B cell (primary cell): ENCODE data around the gene STAG2. TPM values are rescaled to one million over a fixed set of nuclear protein-coding genes. Genes with fewer than 3 reads are reported as not detected.

Source experiments
- ATAC-seq: fragments of 200-7000 bp; cut with Tn5 transposase; one replicate; pipeline ENCODE4 v1.10.0; 2021; ENCODE audit warnings: low read depth, mild to moderate bottlenecking, moderate number of reproducible peaks, moderate library complexity
- CTCF ChIA-PET: fragments of 350-600 bp; sonication (Branson Sonifier 250); formaldehyde crosslinking; loops from one replicate; lab custom pipeline; 2021; ENCODE audit warnings: antibody characterized with exemption, inconsistent platforms; lab: Charles Lee
- POLR2A ChIA-PET: fragments of 350-600 bp; sonication (Branson Sonifier 250); formaldehyde crosslinking; loops from one replicate; lab custom pipeline; 2021; ENCODE audit warnings: antibody characterized with exemption; lab: Charles Lee
- DNase-seq: peaks from one replicate; pipeline ENCODE4 v3.0.0; 2013
- H2AFZ ChIP-seq: 2 replicates; pipeline ENCODE4 v1.6.1; 2012; ENCODE audit warnings: mild to moderate bottlenecking, low read depth, low read length; ENCODE audit not compliant: insufficient read depth, poor library complexity, severe bottlenecking
- H3K27ac ChIP-seq, 2 donors: 1 replicate in 1 of 2; 2 replicates in 1 of 2; pipeline ENCODE4 v1.5.1; 2012 to 2013; ENCODE audit warnings: low read length in 2 of 2, mild to moderate bottlenecking in 2 of 2, moderate library complexity in 1 of 2
- H3K27me3 ChIP-seq, 4 experiments: fragments of 200-600 bp in 1 of 4; sonication (generic) in 1 of 4; replicated peaks in 1 of 4; 1 replicate in 2 of 4; 2 replicates in 2 of 4; pipeline versions ENCODE4 v1.6.1 to v1.7.0; 2013 to 2016; ENCODE audit warnings: low read length in 3 of 4, mild to moderate bottlenecking in 2 of 4, mixed read lengths in 1 of 4, moderate library complexity in 1 of 4; ENCODE audit not compliant: insufficient read depth in 4 of 4, control insufficient read depth in 3 of 4; ENCODE audit errors: control extremely low read depth in 1 of 4
- H3K36me3 ChIP-seq, 2 experiments: replicated peaks in 1 of 2; 1 replicate in 1 of 2; 2 replicates in 1 of 2; pipeline versions ENCODE4 v1.6.1 to v1.7.1; 2013; ENCODE audit warnings: low read length in 1 of 2; ENCODE audit not compliant: insufficient read depth in 2 of 2, control insufficient read depth in 1 of 2; ENCODE audit errors: control extremely low read depth in 1 of 2, extremely low read depth in 1 of 2
- H3K4me1 ChIP-seq, 2 donors: fragments of 200-600 bp in 1 of 2; sonication (generic) in 1 of 2; 1 replicate in 1 of 2; 2 replicates in 1 of 2; pipeline versions ENCODE4 v1.5.1 to v1.6.1; 2013 to 2017; ENCODE audit warnings: low read length in 2 of 2; ENCODE audit not compliant: control insufficient read depth in 2 of 2, insufficient read depth in 2 of 2
- H3K4me2 ChIP-seq: replicated peaks from 2 replicates; pipeline ENCODE3; 2012; ENCODE audit warnings: mild to moderate bottlenecking, low read depth, low read length; ENCODE audit not compliant: poor library complexity, severe bottlenecking
- H3K4me3 ChIP-seq, 5 experiments: fragments of 200-600 bp in 1 of 5; sonication (generic) in 1 of 5; 1 replicate in 3 of 5; 2 replicates in 2 of 5; pipeline versions ENCODE4 v1.5.1 to v1.7.0; 2011 to 2016; ENCODE audit warnings: low read length in 4 of 5, mild to moderate bottlenecking in 4 of 5, low read depth in 2 of 5, control low read depth in 1 of 5, moderate library complexity in 1 of 5; ENCODE audit not compliant: insufficient read depth in 1 of 5; ENCODE audit errors: control extremely low read depth in 1 of 5, extremely low read depth in 1 of 5
- H3K79me2 ChIP-seq: fragments of 200-600 bp; sonication (generic); one replicate; pipeline ENCODE4 v1.6.0; 2016; ENCODE audit warnings: low read length; ENCODE audit not compliant: control insufficient read depth, insufficient read depth
- H3K9ac ChIP-seq: fragments of 200-600 bp; sonication (generic); 2 replicates; pipeline ENCODE4 v1.6.1; 2017; ENCODE audit warnings: mild to moderate bottlenecking, low read length, moderate library complexity
- H3K9me3 ChIP-seq, 3 donors: one replicate each; pipeline versions ENCODE4 v1.6.1 to v1.7.1; 2013; ENCODE audit warnings: low read length in 2 of 3; ENCODE audit not compliant: control insufficient read depth in 2 of 3, insufficient read depth in 1 of 3; ENCODE audit errors: control extremely low read depth in 1 of 3
- H4K20me1 ChIP-seq: 2 replicates; pipeline ENCODE4 v1.6.0; 2012; ENCODE audit warnings: mild to moderate bottlenecking, low read length; ENCODE audit not compliant: insufficient read depth, control insufficient read depth, poor library complexity, severe bottlenecking
- H3K27ac Mint-ChIP-seq: one replicate; pipeline ENCODE4 v1.8.0; 2021; ENCODE audit warnings: mixed read lengths
- H3K27me3 Mint-ChIP-seq: one replicate; pipeline ENCODE4 v1.8.0; 2021; ENCODE audit warnings: mixed read lengths
- H3K4me1 Mint-ChIP-seq: one replicate; pipeline ENCODE4 v1.8.0; 2021; ENCODE audit warnings: mixed read lengths
- H3K4me3 Mint-ChIP-seq: one replicate; pipeline ENCODE4 v1.8.0; 2021; ENCODE audit warnings: mixed read lengths
- H3K9me3 Mint-ChIP-seq: one replicate; pipeline ENCODE4 v1.8.0; 2022; ENCODE audit warnings: mixed read lengths; ENCODE audit not compliant: insufficient read depth
- CTCF ChIP-seq: fragments of 200-600 bp; IDR thresholded peaks from one replicate; pipeline ENCODE4 v1.8.0; 2022; ENCODE audit warnings: antibody characterized with exemption, mild to moderate bottlenecking
- EZH2 ChIP-seq: IDR thresholded peaks from 2 replicates; pipeline ENCODE4 v1.6.1; 2012; ENCODE audit warnings: borderline replicate concordance, low read depth, mild to moderate bottlenecking, moderate library complexity, low read length; ENCODE audit not compliant: insufficient read depth, poor library complexity, severe bottlenecking
- WGBS: methylation state at CpG from one replicate; pipeline ENCODE4 v1.1.5; 2013; ENCODE audit warnings: missing lambda C conversion rate; ENCODE audit not compliant: insufficient coverage; 5-methylcytosine and 5-hydroxymethylcytosine counted together
- intact Hi-C: fragments of 100-400 bp; cut with micrococcal nuclease; formaldehyde crosslinking; loops from one replicate; pipeline ENCODE4 v1.10.0; 2022
- polyA plus RNA-seq: library from polyadenylated mRNA; depleted of rRNA; stranded (reverse); fragments of >200 nt; gene quantifications from 2 replicates; pipeline ENCODE4 v1.2.3, GENCODE V29; 2012
- total RNA-seq, 2 donors: library from RNA; stranded (reverse); fragments of 120-200 nt in 1 of 2; gene quantifications; 1 replicate in 1 of 2; 2 replicates in 1 of 2; pipeline versions ENCODE4 v1.2.3 to v1.2.4, GENCODE V29; 2013 to 2022

STAG2 gene
- total and polyA plus RNA-seq, 2 donors (not counting 1 experiment from before 2014, with no cell fraction given) = 15.3 to 117 TPM

GRCh38 chrX:123923211-123923610 lies 38.3 kb upstream of the STAG2 start:
- ChIA-PET CTCF (no interaction called here), POLR2A (no interaction called here)
- H3K4me1 Mint-ChIP-seq = no peaks in the 10 kb centered on the region
- Histone ChIP-seq H3K9ac (no peak overlapping the region), H3K4me1 (no peaks in the 10 kb centered on the region), H4K20me1 (no peaks in the 10 kb centered on the region), H3K9me3 (no peaks in the 10 kb centered on the region), H2AFZ (no peak overlapping the region), H3K79me2 (no peaks in the 10 kb centered on the region), H3K27ac (no peak overlapping the region), H3K36me3 (no peaks in the 10 kb centered on the region), H3K4me2 (no peak overlapping the region), H3K4me3 (no peak overlapping the region), H3K27me3 (no peaks in the 10 kb centered on the region)
- TF ChIP-seq CTCF = no peak
- TF ChIP-seq EZH2 = no peak
- DNase-seq (no peak), ATAC-seq (no peak)
- H3K4me3 Mint-ChIP-seq = no peak overlapping the region
- no CpG with 5 or more reads among the region's 2 CpGs for WGBS
- no peak overlapping the region for H3K27ac Mint-ChIP-seq
- H3K27me3 Mint-ChIP-seq = no peaks in the 10 kb centered on the region
- H3K9me3 Mint-ChIP-seq = no peaks in the 10 kb centered on the region
- intact Hi-C loops = no loop called here

- CTCF ChIA-PET = no interaction called here
- no peak overlapping the region for H3K27ac Mint-ChIP-seq
These were observed 37.3 kb upstream of the STAG2 start for GRCh38 chrX:123924186-123924585.

More at GRCh38 chrX:123924186-123924585, 37.3 kb upstream of the STAG2 start:
- no peaks in the 10 kb centered on the region for H3K4me1 ChIP-seq
- no peak overlapping the region for H3K4me3 Mint-ChIP-seq
- no peaks in the 10 kb centered on the region for H3K27me3 Mint-ChIP-seq
- intact Hi-C loops = no loop called here
- no peak overlapping the region for H3K27ac ChIP-seq
- H3K4me2 ChIP-seq = no peak overlapping the region
- H4K20me1 ChIP-seq = no peaks in the 10 kb centered on the region
- no peaks in the 10 kb centered on the region for H3K9me3 ChIP-seq
- TF ChIP-seq CTCF (no peak), EZH2 (no peak)
- POLR2A ChIA-PET = no interaction called here
- no peak for ATAC-seq
- no peaks in the 10 kb centered on the region for H3K9me3 Mint-ChIP-seq
- no peaks in the 10 kb centered on the region for H3K36me3 ChIP-seq
- H2AFZ ChIP-seq = no peak overlapping the region
- DNase-seq = no peak
- H3K4me1 Mint-ChIP-seq = no peaks in the 10 kb centered on the region
- H3K4me3 ChIP-seq = no peak overlapping the region
- H3K9ac ChIP-seq = no peak overlapping the region
- H3K27me3 ChIP-seq = no peaks in the 10 kb centered on the region
- no peaks in the 10 kb centered on the region for H3K79me2 ChIP-seq
- no CpG with 5 or more reads among the region's 1 CpG for WGBS
